BE2C (cell line): Measurements from ENCODE around the gene HHAT.

Experiments
- DNase-seq: peaks from one replicate; pipeline ENCODE4 v3.0.0-alpha.2; 2020
- H3K27me3 ChIP-seq: fragments of 250-450 bp; sonication (Bioruptor Pico); 2 replicates; pipeline ENCODE4 v1.5.1; 2020; ENCODE audit warnings: mild to moderate bottlenecking
- H3K36me3 ChIP-seq: fragments of 250-450 bp; sonication (Bioruptor Pico); 2 replicates; pipeline ENCODE4 v1.5.1; 2020; ENCODE audit warnings: mild to moderate bottlenecking
- H3K4me1 ChIP-seq: fragments of 250-450 bp; sonication (Bioruptor Pico); 2 replicates; pipeline ENCODE4 v1.5.1; 2020
- H3K4me3 ChIP-seq: 2 replicates; pipeline ENCODE4 v1.5.1; 2011; ENCODE audit warnings: low read depth, low read length
- H3K9me3 ChIP-seq: fragments of 250-450 bp; sonication (Bioruptor Pico); 2 replicates; pipeline ENCODE4 v1.5.1; 2020
- CTCF ChIP-seq: IDR thresholded peaks from 2 replicates; pipeline ENCODE4 v1.5.1; 2012; ENCODE audit warnings: mild to moderate bottlenecking, low read depth, low read length

Gene HHAT

GRCh38 chr1:210464519-210465039, 135.9 kb downstream of the HHAT start:
- DNase-seq = peak; percentile 93
- no peaks in the 10 kb centered on the region for H3K27me3 ChIP-seq
- no peaks in the 10 kb centered on the region for H3K36me3 ChIP-seq
- H3K9me3 ChIP-seq = no peaks in the 10 kb centered on the region
- H3K4me1 ChIP-seq = peaks cover 20% of the 10 kb centered on the region
- no peak for TF ChIP-seq CTCF
- peak overlapping the region; percentile 30 for H3K4me3 ChIP-seq

- Histone ChIP-seq H3K27me3 (no peaks in the 10 kb centered on the region), H3K36me3 (no peaks in the 10 kb centered on the region), H3K4me1 (peaks cover 20% of the 10 kb centered on the region), H3K9me3 (no peaks in the 10 kb centered on the region), H3K4me3 (no peak overlapping the region)
- no peak for DNase-seq
- no peak for TF ChIP-seq CTCF
Measured at GRCh38 chr1:210465150-210465549, 136.4 kb downstream of the HHAT start.

GRCh38 chr1:210467440-210468043, 138.8 kb downstream of the HHAT start:
- TF ChIP-seq CTCF = no peak
- Histone ChIP-seq H3K27me3 (no peaks in the 10 kb centered on the region), H3K4me1 (peaks cover 20% of the 10 kb centered on the region), H3K36me3 (no peaks in the 10 kb centered on the region), H3K9me3 (no peaks in the 10 kb centered on the region), H3K4me3 (no peak overlapping the region)
- DNase-seq = no peak

- TF ChIP-seq CTCF = no peak
- no peak for DNase-seq
- H3K4me1 ChIP-seq = peaks cover 14% of the 10 kb centered on the region
- no peaks in the 10 kb centered on the region for H3K9me3 ChIP-seq
- no peak overlapping the region for H3K4me3 ChIP-seq
- H3K27me3 ChIP-seq = no peaks in the 10 kb centered on the region
- no peaks in the 10 kb centered on the region for H3K36me3 ChIP-seq
Measured at GRCh38 chr1:210469441-210469840, 140.7 kb downstream of the HHAT start.

- H3K27me3 ChIP-seq = no peaks in the 10 kb centered on the region
- DNase-seq = no peak
- H3K4me3 ChIP-seq = no peak overlapping the region
- no peaks in the 10 kb centered on the region; the same call in 1 of the 2 replicates for H3K4me1 ChIP-seq
- TF ChIP-seq CTCF = no peak
- no peaks in the 10 kb centered on the region for H3K36me3 ChIP-seq
- H3K9me3 ChIP-seq = no peaks in the 10 kb centered on the region
Measured at GRCh38 chr1:210475321-210475720, 146.6 kb downstream of the HHAT start.

GRCh38 chr1:210475806-210476205, 147.1 kb downstream of the HHAT start:
- no peak overlapping the region for H3K4me3 ChIP-seq
- no peaks in the 10 kb centered on the region for H3K9me3 ChIP-seq
- no peaks in the 10 kb centered on the region for H3K27me3 ChIP-seq
- no peaks in the 10 kb centered on the region; the same call in 1 of the 2 replicates for H3K4me1 ChIP-seq
- no peak for TF ChIP-seq CTCF
- no peaks in the 10 kb centered on the region for H3K36me3 ChIP-seq
- DNase-seq = no peak
